ENCODE measurements around the gene CNST.
"Not testable (repeated sequence)": the region's sequence is repeated elsewhere in the genome, so short reads cannot be mapped to it uniquely, and the experiment has no call there.

CNST gene

DNA sequence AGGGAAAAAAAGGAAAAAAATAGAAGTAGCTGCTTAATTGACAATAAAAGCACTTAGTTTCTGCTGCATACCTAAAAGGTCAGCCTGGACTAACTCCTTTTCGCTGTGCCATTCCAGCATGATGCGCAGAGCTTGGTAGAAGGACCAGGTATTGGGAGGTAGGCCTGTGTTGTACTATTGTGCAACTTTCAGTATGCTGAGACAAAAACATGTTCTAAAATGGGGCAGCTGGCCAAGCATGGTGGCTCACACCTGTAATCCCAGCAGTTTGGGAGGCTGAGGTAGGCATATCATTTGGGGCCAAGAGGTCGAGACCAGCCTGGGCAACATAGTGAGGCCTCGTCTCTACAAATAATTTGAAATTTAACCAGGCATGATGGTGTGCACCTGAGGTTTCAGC lies 142.9 kb downstream of the CNST start:
- H4K20me1 ChIP-seq, result no peaks in the 10 kb centered on the region
- peaks cover 10% of the 10 kb centered on the region; the same call in 1 of the 2 replicates for H3K36me3 ChIP-seq
- no peaks in the 10 kb centered on the region for H3K27me3 ChIP-seq
- no peak overlapping the region for H3K9ac ChIP-seq
- peak overlapping the region; percentile 69; the same call in 1 of the 2 replicates for H3K27ac ChIP-seq
- H3K4me1 ChIP-seq, result peaks cover 44% of the 10 kb centered on the region
- peaks cover 65% of the 10 kb centered on the region for H3K9me3 ChIP-seq
- peak overlapping the region; percentile 72 for H3K4me2 ChIP-seq
- peak; percentile 63; the same call in 1 of the 2 replicates for TF ChIP-seq Cebpa-rat (IDR thresholded peaks at IDR 0.05)
- H3K4me3 ChIP-seq, result no peak overlapping the region

DNA sequence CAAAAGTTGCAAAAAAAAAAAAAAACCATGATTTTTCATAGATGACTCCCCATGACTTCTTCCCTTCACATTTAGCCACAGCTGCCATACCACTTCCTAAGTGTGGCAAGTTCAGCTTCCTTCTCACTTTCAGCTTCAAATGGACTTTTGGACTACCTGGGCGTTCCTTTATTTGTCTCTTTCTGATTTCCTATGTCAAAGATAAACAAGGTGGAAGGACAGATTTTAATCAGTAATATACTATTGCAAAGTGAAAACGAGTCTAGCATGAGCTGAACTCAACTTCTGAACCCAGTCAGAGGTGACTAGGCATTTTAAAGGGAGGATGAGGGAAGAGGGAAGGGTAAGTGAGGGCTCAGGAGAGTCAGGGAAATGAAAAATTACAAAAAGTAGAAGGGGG lies 143.6 kb downstream of the CNST start:
- no peak overlapping the region for H3K27ac ChIP-seq
- H3K27me3 ChIP-seq, result no peaks in the 10 kb centered on the region
- H3K4me3 ChIP-seq, result no peak overlapping the region
- peaks cover 10% of the 10 kb centered on the region; the same call in 1 of the 2 replicates for H3K36me3 ChIP-seq
- H3K9ac ChIP-seq, result no peak overlapping the region
- H3K4me1 ChIP-seq, result peaks cover 39% of the 10 kb centered on the region
- H4K20me1 ChIP-seq, result no peaks in the 10 kb centered on the region
- H3K9me3 ChIP-seq, result peaks cover 72% of the 10 kb centered on the region
- peak overlapping the region; percentile 72 for H3K4me2 ChIP-seq
- TF ChIP-seq Cebpa-rat (IDR thresholded peaks at IDR 0.05), result no peak

DNA sequence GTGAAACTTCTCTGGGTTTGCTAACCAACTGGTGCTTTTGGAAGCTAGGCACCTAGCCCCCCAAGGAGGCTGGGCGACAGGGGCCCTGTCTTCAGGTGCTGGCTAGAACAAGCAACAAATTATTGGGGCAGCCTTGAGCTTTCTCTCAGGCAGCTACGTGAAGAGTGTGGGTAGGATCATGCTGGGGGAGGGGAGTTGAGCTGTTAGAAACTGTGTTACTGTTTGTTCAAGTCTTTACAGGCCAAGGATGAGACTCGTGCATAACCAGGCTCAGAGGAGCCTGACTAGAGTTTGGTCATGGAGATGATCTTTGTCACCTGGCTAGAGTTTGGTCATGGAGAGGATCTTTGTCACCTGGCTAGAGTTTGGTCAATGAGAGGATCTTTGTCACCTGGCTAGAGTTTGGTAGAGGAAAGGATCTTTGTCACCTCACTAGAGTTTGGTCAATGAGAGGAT lies 145.3 kb downstream of the CNST start:
- no peak overlapping the region for H3K27ac ChIP-seq
- H3K36me3 ChIP-seq, result peaks cover 10% of the 10 kb centered on the region; the same call in 1 of the 2 replicates
- no peaks in the 10 kb centered on the region for H4K20me1 ChIP-seq
- no peak for TF ChIP-seq Cebpa-rat (IDR thresholded peaks at IDR 0.05)
- H3K9me3 ChIP-seq, result peaks cover 69% of the 10 kb centered on the region
- H3K27me3 ChIP-seq, result no peaks in the 10 kb centered on the region
- no peak overlapping the region for H3K9ac ChIP-seq
- no peak overlapping the region for H3K4me3 ChIP-seq
- H3K4me2 ChIP-seq, result no peak overlapping the region
- H3K4me1 ChIP-seq, result peaks cover 37% of the 10 kb centered on the region

DNA sequence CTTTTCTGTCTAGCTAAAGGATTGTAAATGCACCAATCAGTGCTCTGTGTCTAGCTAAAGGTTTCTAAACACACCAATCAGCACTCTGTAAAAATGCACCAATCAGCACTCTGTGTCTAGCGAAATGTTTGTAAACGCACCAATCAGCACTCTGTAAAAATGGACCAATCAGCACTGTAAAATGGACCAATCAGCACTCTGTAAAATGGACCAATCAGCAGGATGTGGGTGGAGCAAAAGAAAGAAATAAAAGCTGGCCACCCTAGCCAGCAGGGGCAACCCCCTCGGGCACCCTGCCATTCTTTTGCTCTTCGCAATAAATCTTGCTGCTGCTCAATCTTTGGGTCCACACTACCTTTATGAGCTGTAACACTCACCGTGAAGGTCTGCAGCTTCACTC lies 146.2 kb downstream of the CNST start:
- not testable (repeated sequence) for H3K4me2 ChIP-seq, H3K27ac ChIP-seq, H3K4me3 ChIP-seq, H4K20me1 ChIP-seq, H3K27me3 ChIP-seq, H3K9ac ChIP-seq
- peaks cover 69% of the 10 kb centered on the region for H3K9me3 ChIP-seq
- peaks cover 10% of the 10 kb centered on the region; the same call in 1 of the 2 replicates for H3K36me3 ChIP-seq
- peaks cover 29% of the 10 kb centered on the region for H3K4me1 ChIP-seq
